Measurements from ENCODE around the gene GBE1. TPM values are rescaled to one million over a fixed set of nuclear protein-coding genes. Genes with fewer than 3 reads are reported as not detected.

The GBE1 gene
- total and polyA plus RNA-seq, 7 donors: 10.2 to 24.6 (median 12.1) TPM

GRCh38 chr3:81545572-81545971 is 215.9 kb downstream of the GBE1 start:
- Histone ChIP-seq H3K36me3 (no peaks in the 10 kb centered on the region), H3K4me1 (no peaks in the 10 kb centered on the region), H3K27ac (no peak overlapping the region), H3K27me3 (no peaks in the 10 kb centered on the region), H3K4me3 (no peak overlapping the region), H3K9me3 (no peaks in the 10 kb centered on the region)
- DNase-seq: no peak
- no peak for TF ChIP-seq EP300 (IDR thresholded peaks at IDR 0.05)
- no peak for TF ChIP-seq POLR2AphosphoS5 (IDR thresholded peaks at IDR 0.05)
- TF ChIP-seq CTCF (IDR thresholded peaks at IDR 0.05): no peak
- TF ChIP-seq POLR2A (IDR thresholded peaks at IDR 0.05): no peak
- intact Hi-C loops (cut with DNase I): no loop called here
- WGBS, 2 donors: 85 to 88% methylated on average over 2 of the region's 2 CpGs

- no peaks in the 10 kb centered on the region for H3K27me3 ChIP-seq
- DNase-seq: no peak
- no peaks in the 10 kb centered on the region for H3K4me1 ChIP-seq
- intact Hi-C loops (cut with DNase I): no loop called here
- H3K36me3 ChIP-seq: no peaks in the 10 kb centered on the region
- H3K27ac ChIP-seq: no peak overlapping the region
- H3K9me3 ChIP-seq: no peaks in the 10 kb centered on the region
- TF ChIP-seq EP300 (IDR thresholded peaks at IDR 0.05): no peak
- no peak for TF ChIP-seq CTCF (IDR thresholded peaks at IDR 0.05)
- no peak for TF ChIP-seq POLR2A (IDR thresholded peaks at IDR 0.05)
- no peak for TF ChIP-seq POLR2AphosphoS5 (IDR thresholded peaks at IDR 0.05)
- H3K4me3 ChIP-seq: no peak overlapping the region
- WGBS, 2 donors: 89 to 90% methylated on average over 4 of the region's 4 CpGs
Observed at GRCh38 chr3:81544385-81544784, 217.1 kb downstream of the GBE1 start.

- no peak for TF ChIP-seq CTCF (IDR thresholded peaks at IDR 0.05)
- TF ChIP-seq POLR2AphosphoS5 (IDR thresholded peaks at IDR 0.05): no peak
- TF ChIP-seq POLR2A (IDR thresholded peaks at IDR 0.05): no peak
- no peak for TF ChIP-seq EP300 (IDR thresholded peaks at IDR 0.05)
- no peak for DNase-seq
Observed at GRCh38 chr3:81540787-81541186, 220.7 kb downstream of the GBE1 start.

GRCh38 chr3:81531846-81532245 is 229.6 kb downstream of the GBE1 start:
- no peak for TF ChIP-seq EP300 (IDR thresholded peaks at IDR 0.05)
- no peak for DNase-seq
- intact Hi-C loops (cut with DNase I): no loop called here
- no peak overlapping the region for H3K4me3 ChIP-seq
- no peaks in the 10 kb centered on the region for H3K9me3 ChIP-seq
- no peak overlapping the region for H3K27ac ChIP-seq
- no peaks in the 10 kb centered on the region for H3K27me3 ChIP-seq
- H3K4me1 ChIP-seq: peaks cover 0 to 8% (median 7%) of the 10 kb centered on the region in 4 donors
- H3K36me3 ChIP-seq: peaks cover 0 to 32% (median 0%) of the 10 kb centered on the region in 4 donors
- 94 to 98% methylated on average over 1 of the region's 1 CpG for WGBS, 2 donors

More at GRCh38 chr3:81540787-81541186, 220.7 kb downstream of the GBE1 start:
- 88 to 92% methylated on average over 1 of the region's 1 CpG for WGBS, 2 donors
- Histone ChIP-seq H3K36me3 (no peaks in the 10 kb centered on the region), H3K27me3 (no peaks in the 10 kb centered on the region), H3K27ac (no peak overlapping the region), H3K4me3 (no peak overlapping the region), H3K4me1 (no peaks in the 10 kb centered on the region), H3K9me3 (no peaks in the 10 kb centered on the region)
- intact Hi-C loops (cut with DNase I): no loop called here

GRCh38 chr3:81531263-81531662 is 230.2 kb downstream of the GBE1 start:
- Histone ChIP-seq H3K27ac (no peak overlapping the region), H3K27me3 (no peaks in the 10 kb centered on the region), H3K4me1 (peaks cover 0 to 8% (median 7%) of the 10 kb centered on the region in 4 donors), H3K9me3 (no peaks in the 10 kb centered on the region), H3K36me3 (peaks cover 0 to 32% (median 0%) of the 10 kb centered on the region in 4 donors), H3K4me3 (no peak overlapping the region)
- 91 to 96% methylated on average over 2 of the region's 2 CpGs for WGBS, 2 donors
- intact Hi-C loops (cut with DNase I): no loop called here
- no peak for DNase-seq
- no peak for TF ChIP-seq POLR2A (IDR thresholded peaks at IDR 0.05)
- no peak for TF ChIP-seq EP300 (IDR thresholded peaks at IDR 0.05)
- no peak for TF ChIP-seq CTCF (IDR thresholded peaks at IDR 0.05)
- TF ChIP-seq POLR2AphosphoS5 (IDR thresholded peaks at IDR 0.05): no peak

All from sigmoid colon (tissue), 7 donors.